Stimulated activated CD8-positive, alpha-beta memory T cell treated with anti-CD3 and anti-CD28 coated beads, Interleukin-2, amount 100 ng/mL, for 48 hours (primary cell): Measurements from ENCODE around the gene EME2.

Experiments used
- DNase-seq, 2 donors: peaks; one replicate each; pipeline ENCODE4 v3.0.0-alpha.2; 2020; ENCODE audit warnings: low read depth in 2 of 2

The EME2 gene

GRCh38 chr16:1767116-1767994 is 5.3 kb upstream of the EME2 start:
- no peak for DNase-seq

DNA sequence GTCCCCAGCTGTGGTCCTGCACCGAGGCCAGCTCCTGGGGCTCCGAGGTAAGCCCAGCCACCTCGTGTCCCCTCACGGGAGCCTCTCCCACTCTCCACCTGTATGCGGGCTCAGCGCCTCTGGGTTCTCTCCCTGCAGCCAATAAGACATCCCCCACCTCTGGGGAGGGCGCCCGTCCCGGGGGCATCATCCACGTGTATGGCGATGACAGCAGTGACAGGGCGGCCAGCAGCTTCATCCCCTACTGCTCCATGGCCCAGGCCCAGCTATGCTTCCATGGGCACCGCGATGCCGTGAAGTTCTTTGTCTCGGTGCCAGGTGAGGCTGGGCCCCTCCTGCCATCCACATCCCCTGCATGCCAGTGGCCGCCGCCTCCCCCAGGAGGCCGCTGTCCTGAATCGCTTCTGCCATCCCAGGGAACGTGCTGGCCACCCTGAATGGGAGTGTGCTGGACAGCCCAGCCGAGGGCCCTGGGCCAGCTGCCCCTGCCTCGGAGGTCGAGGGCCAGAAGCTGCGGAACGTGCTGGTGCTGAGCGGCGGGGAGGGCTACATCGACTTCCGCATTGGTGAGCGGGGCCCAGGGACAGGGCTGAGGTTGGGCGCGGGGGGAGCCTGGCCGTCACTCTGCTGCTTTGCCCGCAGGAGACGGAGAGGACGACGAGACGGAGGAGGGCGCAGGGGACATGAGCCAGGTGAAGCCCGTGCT is 4.4 kb upstream of the EME2 start:
- DNase-seq: no peak

- DNase-seq: no peak
Measured at GRCh38 chr16:1768767-1769401, 3.7 kb upstream of the EME2 start.

- no peak for DNase-seq
Measured at GRCh38 chr16:1769402-1770300, 3.0 kb upstream of the EME2 start.

DNA sequence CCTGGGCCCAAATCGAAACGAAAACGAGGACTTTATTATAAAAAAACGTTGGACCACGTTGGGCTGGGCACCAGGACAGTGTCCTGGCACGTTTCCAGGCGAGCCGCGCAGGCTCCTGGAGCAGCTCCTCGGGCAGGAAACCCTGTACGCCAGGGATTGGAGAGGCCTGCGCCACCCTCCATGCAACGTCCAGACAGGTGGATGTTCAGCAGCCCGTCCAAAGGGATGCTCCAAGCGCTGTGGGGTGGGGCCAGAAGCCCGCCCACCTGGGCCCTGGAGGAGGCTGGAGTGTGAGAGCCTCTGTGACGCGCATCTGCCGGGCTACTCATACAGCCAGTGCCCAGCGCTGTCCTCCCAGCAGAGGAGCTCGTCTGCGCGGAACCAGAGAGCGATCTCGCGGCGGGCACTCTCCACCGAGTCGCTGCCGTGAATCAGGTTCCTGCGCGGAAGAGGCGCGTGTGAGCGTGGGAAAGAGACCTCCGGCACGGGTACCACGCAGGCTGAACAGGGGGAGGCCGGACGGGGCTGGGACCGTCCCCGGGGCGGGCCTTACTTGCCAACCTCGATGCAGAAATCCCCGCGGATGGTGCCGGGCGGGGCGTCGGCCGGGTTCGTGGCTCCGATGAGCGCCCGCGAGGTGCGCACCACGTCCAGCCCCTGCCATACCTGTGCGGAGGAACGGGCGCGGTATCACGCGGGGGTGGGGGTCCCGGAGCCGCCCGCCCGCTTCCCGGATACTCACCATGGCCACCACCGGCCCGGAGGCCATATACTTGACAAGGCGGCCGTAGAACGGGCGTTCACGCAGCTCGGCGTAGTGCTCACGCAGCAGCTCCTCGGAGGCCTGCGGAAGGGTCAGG is 2.1 kb upstream of the EME2 start:
- DNase-seq: peak; percentile 32 to 60

- DNase-seq: peak; percentile 63 to 77
Measured at GRCh38 chr16:1771188-1771863, 1.3 kb upstream of the EME2 start, which contains the start of gene NME3. NME3 (minus strand) TSS chr16:1771543; CDS start chr16:1771534, 9 bp downstream.

DNA sequence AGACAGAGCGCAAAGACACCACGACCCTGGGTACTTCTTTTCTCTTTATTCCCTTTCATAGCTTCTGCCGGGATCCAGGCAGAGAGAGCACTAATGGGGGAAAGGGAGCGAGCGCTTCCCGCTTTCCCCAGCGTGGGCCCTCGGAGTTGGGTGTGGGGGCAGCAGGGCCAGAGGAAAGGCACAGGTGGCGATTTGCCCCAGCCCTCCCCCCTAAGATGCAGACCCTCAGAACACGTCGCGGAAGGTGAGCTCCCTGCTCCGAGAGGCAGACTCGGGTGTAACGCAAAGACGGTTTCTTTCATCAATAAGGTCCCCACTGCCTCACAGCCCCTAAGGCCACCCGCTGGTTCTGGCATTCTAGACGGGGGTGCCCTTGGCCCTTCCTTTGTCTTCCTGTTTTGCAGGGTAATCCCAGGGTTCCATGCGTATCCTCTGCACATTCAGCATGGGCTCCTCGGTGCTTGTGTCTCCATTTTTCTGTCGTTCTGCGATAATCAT is 697 bp upstream of the EME2 start:
- no peak for DNase-seq

DNA sequence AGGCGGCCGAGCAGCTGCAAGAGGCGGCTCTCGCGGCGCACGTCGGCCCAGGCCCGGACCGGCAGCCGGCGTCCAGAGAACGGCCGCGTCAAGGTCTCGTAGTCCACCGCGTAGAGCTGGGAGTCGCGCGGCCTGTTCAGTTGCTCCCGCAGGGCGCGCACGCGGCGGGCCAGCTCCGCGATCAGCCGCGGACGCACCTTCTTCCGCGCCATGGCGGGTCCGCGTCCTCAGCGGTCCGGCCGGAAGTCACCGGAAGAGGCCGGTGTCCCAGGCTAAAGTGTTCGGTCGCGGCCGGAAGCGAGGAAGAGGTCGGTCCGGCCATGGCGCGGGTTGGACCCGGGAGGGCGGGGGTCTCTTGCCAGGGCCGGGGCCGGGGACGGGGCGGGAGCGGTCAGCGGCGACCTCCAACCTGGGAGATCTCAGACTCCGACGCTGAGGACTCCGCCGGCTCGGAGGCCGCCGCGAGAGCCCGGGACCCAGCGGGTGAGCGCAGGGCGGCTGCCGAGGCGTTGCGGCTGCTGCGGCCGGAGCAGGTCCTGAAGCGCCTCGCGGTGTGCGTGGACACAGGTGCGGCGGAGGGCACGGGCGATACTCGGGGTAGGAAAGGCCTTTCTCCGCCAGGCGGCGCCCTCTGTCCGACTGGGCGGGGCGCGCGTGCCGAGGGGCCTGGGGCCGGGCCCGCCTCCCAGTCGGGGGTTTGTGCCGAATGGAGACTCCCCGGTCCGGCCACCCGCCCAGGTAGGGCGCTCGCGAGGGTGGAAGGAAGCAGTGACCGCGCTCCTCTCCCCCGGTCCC is 495 bp downstream of the EME2 start, which contains the start of gene MRPS34:
TSS of gene MRPS34 (minus strand) at position 227 of the 795 bp plus-strand sequence. CDS start at position 212, 15 bp downstream.
- DNase-seq: peak; percentile 69 to 73

GRCh38 chr16:1773703-1774447 is 1.3 kb downstream of the EME2 start:
- no peak for DNase-seq

GRCh38 chr16:1774448-1774780 is 1.8 kb downstream of the EME2 start:
- no peak for DNase-seq

GRCh38 chr16:1775006-1775845 is 2.6 kb downstream of the EME2 start:
- no peak for DNase-seq

GRCh38 chr16:1775846-1776671 is 3.4 kb downstream of the EME2 start:
- no peak for DNase-seq

- DNase-seq: no peak
Measured at GRCh38 chr16:1776672-1776955, 4.0 kb downstream of the EME2 start.

GRCh38 chr16:1776991-1777374 is 4.4 kb downstream of the EME2 start:
- DNase-seq: no peak

- no peak for DNase-seq
Measured at GRCh38 chr16:1777375-1778199, 5.0 kb downstream of the EME2 start.
